Lung (tissue), 12 donors: ENCODE data around the gene CLDND2. TPM values are rescaled to one million over a fixed set of nuclear protein-coding genes. Genes with fewer than 3 reads are reported as not detected.

Experiments
- ATAC-seq: fragments of 200-7000 bp; cut with Tn5 transposase; one replicate; pipeline ENCODE4 v1.9.1; 2020; ENCODE audit warnings: moderate number of reproducible peaks; ENCODE audit not compliant: insufficient read depth, low FRiP score
- DNase-seq, 3 donors: peaks; one replicate each; pipeline ENCODE4 v3.0.0-alpha.2; 2013 to 2017
- H3K27ac ChIP-seq, 2 donors: one replicate each; pipeline ENCODE4 v1.5.1; 2013; ENCODE audit warnings: mild to moderate bottlenecking in 2 of 2, moderate library complexity in 2 of 2, control low read depth in 1 of 2, inconsistent platforms in 1 of 2, low read depth in 1 of 2, low read length in 1 of 2
- H3K27me3 ChIP-seq, 3 donors: one replicate each; pipeline ENCODE4 v1.5.1; 2013; ENCODE audit warnings: low read length in 2 of 3; ENCODE audit not compliant: control insufficient read depth in 3 of 3, insufficient read depth in 3 of 3
- H3K36me3 ChIP-seq, 4 donors: one replicate each; pipeline ENCODE4 v1.5.1; 2013; ENCODE audit warnings: low read length in 4 of 4, mild to moderate bottlenecking in 1 of 4, moderate library complexity in 1 of 4; ENCODE audit not compliant: control insufficient read depth in 4 of 4, insufficient read depth in 4 of 4
- H3K4me1 ChIP-seq, 5 donors: one replicate each; pipeline ENCODE4 v1.5.1; 2013; ENCODE audit warnings: low read length in 5 of 5, mild to moderate bottlenecking in 2 of 5, moderate library complexity in 1 of 5; ENCODE audit not compliant: control insufficient read depth in 5 of 5, insufficient read depth in 5 of 5
- H3K4me3 ChIP-seq: one replicate; pipeline ENCODE4 v1.5.1; 2013; ENCODE audit warnings: mild to moderate bottlenecking, control low read depth, moderate library complexity
- H3K9ac ChIP-seq, 2 donors: one replicate each; pipeline ENCODE4 v1.5.1; 2013; ENCODE audit warnings: low read length in 2 of 2, control low read depth in 1 of 2; ENCODE audit not compliant: insufficient read depth in 1 of 2
- H3K9me3 ChIP-seq, 4 donors: one replicate each; pipeline ENCODE4 v1.5.1; 2013; ENCODE audit warnings: low read length in 3 of 4, mild to moderate bottlenecking in 1 of 4, moderate library complexity in 1 of 4; ENCODE audit not compliant: control insufficient read depth in 4 of 4, insufficient read depth in 3 of 4
- CTCF ChIP-seq: IDR thresholded peaks from 2 replicates; pipeline ENCODE4 v1.5.1; 2012; ENCODE audit warnings: mild to moderate bottlenecking; ENCODE audit errors: control extremely low read depth, extremely low read depth
- WGBS, 2 donors: extraction: QIAGEN DNeasy Blood & Tissue Kit; methylation state at CpG; one replicate each; pipeline ENCODE4 v1.1.7; 2013; 5-methylcytosine and 5-hydroxymethylcytosine counted together
- polyA plus RNA-seq, 2 donors: library from polyadenylated mRNA; stranded (reverse); fragments of 200-250 nt; gene quantifications; one replicate each; pipeline ENCODE4 v1.2.1, GENCODE V29; 2013
- total RNA-seq, 2 donors: library from RNA; depleted of rRNA in 1 of 2; stranded (reverse); fragments of >200 nt in 1 of 2; gene quantifications; one replicate each; pipeline ENCODE4 v1.2.1, GENCODE V29; 2014 to 2021
- donor health status: control.
- donor health status: control.
- donor health status: Bipolar disorder and iron deficiency.
- donor health status: healthy.
- donor health status: DM: yes; HTN: yes; CAD: no.

CLDND2 gene
- total and polyA plus RNA-seq, 4 donors, result 0.45 to 0.92 (median 0.66) TPM; not detected in 1

- ATAC-seq (peak; percentile 96), DNase-seq (peak; percentile 99 to 100 (median 100))
- Histone ChIP-seq H3K4me1 (peaks cover 0 to 23% (median 2%) of the 10 kb centered on the region in 5 donors), H3K36me3 (no peaks in the 10 kb centered on the region), H3K4me3 (peak overlapping the region; percentile 75), H3K9ac (peak overlapping the region in 1 of 2 donors; percentile 88), H3K27me3 (no peaks in the 10 kb centered on the region), H3K27ac (peak overlapping the region; percentile 75 to 92), H3K9me3 (no peaks in the 10 kb centered on the region)
- TF ChIP-seq CTCF, result no peak
- 1% methylated on average over 63 to 64 of the region's 64 CpGs for WGBS, 2 donors
Measured at GRCh38 chr19:51367565-51368365, 1.0 kb downstream of the CLDND2 start.

GRCh38 chr19:51367255-51367564, 1.6 kb downstream of the CLDND2 start:
- Histone ChIP-seq H3K9ac (peak overlapping the region; percentile 44 to 88), H3K9me3 (no peaks in the 10 kb centered on the region), H3K4me3 (peak overlapping the region; percentile 63), H3K36me3 (no peaks in the 10 kb centered on the region), H3K27me3 (no peaks in the 10 kb centered on the region), H3K4me1 (peaks cover 0 to 23% (median 2%) of the 10 kb centered on the region in 5 donors), H3K27ac (peak overlapping the region; percentile 87 to 92)
- no peak for TF ChIP-seq CTCF
- DNase-seq, result no peak
- 0% methylated on average over 15 of the region's 15 CpGs for WGBS, 2 donors
- no peak for ATAC-seq

GRCh38 chr19:51366389-51367254, 2.2 kb downstream of the CLDND2 start:
- peak overlapping the region; percentile 71 to 87 for H3K9ac ChIP-seq
- H3K4me1 ChIP-seq, result peaks cover 0 to 23% (median 2%) of the 10 kb centered on the region in 5 donors
- 0 to 1% methylated on average over 54 of the region's 54 CpGs for WGBS, 2 donors
- H3K27me3 ChIP-seq, result no peaks in the 10 kb centered on the region
- H3K36me3 ChIP-seq, result no peaks in the 10 kb centered on the region
- peak overlapping the region; percentile 87 to 92 for H3K27ac ChIP-seq
- DNase-seq (peak; percentile 99), ATAC-seq (peak; percentile 71)
- peak overlapping the region; percentile 82 for H3K4me3 ChIP-seq
- TF ChIP-seq CTCF, result no peak
- no peaks in the 10 kb centered on the region for H3K9me3 ChIP-seq
